ENCODE measurements around the gene UNC119B.

GRCh38 chr12:120766566-120766965 is 56.3 kb downstream of the UNC119B start:
- no peak for TF ChIP-seq POLR2A (IDR thresholded peaks at IDR 0.05)
- no peak for TF ChIP-seq CTCF (IDR thresholded peaks at IDR 0.05 in 4 of 5, conservative IDR thresholded peaks at IDR 0.05 in 1 of 5)
